T47D (cell line): ENCODE results near the gene DOCK2.

ENCODE experiments used
- DNase-seq, 2 experiments: peaks; one replicate each; pipeline versions ENCODE4 v3.0.0 to v3.0.0-alpha.2; 2011 to 2012; ENCODE audit warnings: low read depth in 1 of 2, low spot score in 1 of 2
- JUND ChIP-seq: IDR thresholded peaks from 2 replicates; pipeline ENCODE4 v1.6.1; 2012; ENCODE audit warnings: low read depth
- in situ Hi-C: cut with HindIII; loops from 2 replicates; pipeline ENCODE4 v1.10.0; 2016; ENCODE audit warnings: low sequenced_read_pairs, low pct_unique_long_range_greater_than_20kb

DOCK2 gene

GRCh38 chr5:169626779-169627178 lies 10.3 kb upstream of the DOCK2 start:
- no peak for TF ChIP-seq JUND
- DNase-seq: no peak

DNA sequence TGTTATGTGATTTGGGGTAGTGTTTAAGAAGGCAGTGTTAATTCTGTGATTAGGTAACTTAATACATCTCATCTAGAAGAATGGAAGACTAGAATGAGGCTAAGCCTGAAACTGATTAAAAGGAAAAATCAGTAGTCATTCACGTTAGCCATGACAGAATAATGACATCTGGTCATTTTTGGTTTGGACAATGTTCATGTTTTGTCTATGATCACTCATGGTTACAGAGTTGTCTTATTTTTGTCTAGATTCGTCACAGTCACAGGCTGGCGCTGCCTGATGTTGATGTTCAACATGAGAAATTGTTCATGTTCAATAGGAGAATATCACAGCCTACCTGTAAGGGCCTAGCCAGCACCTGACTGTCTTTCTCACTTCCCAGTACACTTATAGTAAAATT lies 9.5 kb upstream of the DOCK2 start:
- no peak for TF ChIP-seq JUND
- DNase-seq: no peak
- in situ Hi-C loops: no loop called here

More at GRCh38 chr5:169626779-169627178, 10.3 kb upstream of the DOCK2 start:
- in situ Hi-C loops: no loop called here

DNA sequence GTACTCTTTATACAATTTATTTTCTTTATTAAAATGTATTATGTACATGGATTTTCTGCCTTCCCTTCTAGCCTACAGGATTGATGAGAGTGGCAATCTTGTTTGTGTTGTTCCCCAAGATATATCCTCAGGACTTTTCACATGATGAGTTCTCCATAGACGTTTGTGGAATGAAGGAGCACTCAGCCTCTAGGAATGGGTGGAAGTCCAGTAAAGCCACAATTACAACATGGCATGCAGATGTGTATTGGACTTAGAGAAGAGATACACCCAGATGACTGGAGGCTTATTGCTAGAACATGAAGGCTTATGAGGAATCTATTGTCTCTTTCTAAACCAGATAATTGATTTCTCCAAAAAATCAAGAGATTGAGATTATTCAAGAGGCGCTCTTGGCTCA lies 8.2 kb upstream of the DOCK2 start:
- DNase-seq: no peak
- in situ Hi-C loops: no loop called here

DNA sequence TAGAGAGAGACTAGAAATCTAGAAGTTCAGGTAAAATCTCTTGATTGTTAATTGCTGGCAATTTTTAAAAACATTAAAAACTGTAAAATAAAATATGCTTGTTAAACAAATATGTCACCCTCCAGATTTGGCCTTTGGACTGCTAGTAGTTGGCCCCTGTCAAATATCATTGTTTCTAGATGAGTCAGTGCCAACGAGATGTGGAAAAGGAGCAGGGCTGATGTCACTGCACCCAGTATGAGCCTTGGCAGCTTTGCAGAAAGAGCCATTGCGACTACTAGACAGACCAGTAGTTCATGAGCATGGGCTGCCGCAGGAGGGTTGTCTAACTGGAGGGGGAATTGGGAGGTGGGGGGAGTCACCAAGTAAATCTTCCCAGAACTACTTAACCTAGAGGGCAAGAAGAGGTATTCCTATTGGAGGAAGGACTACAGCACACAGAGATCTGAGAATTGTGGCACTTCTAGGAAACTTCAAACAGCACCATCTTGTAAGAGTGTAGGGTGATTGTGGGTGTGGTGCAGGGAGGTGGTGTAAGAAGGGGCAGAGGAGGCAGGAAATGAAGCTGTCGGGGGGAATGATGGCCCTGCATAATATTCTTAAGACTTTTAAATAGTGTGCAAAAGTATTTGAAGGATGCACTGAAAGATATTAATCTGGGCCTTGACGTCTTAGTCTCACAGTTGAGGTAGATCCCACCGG lies 7.1 kb upstream of the DOCK2 start:
- in situ Hi-C loops: no loop called here
- TF ChIP-seq JUND: no peak
- no peak for DNase-seq

More for the DNA sequence above, 8.2 kb upstream of the DOCK2 start:
- no peak for TF ChIP-seq JUND

- no peak for DNase-seq
- TF ChIP-seq JUND: no peak
These were observed 5.7 kb upstream of the DOCK2 start for GRCh38 chr5:169631360-169631759.

DNA sequence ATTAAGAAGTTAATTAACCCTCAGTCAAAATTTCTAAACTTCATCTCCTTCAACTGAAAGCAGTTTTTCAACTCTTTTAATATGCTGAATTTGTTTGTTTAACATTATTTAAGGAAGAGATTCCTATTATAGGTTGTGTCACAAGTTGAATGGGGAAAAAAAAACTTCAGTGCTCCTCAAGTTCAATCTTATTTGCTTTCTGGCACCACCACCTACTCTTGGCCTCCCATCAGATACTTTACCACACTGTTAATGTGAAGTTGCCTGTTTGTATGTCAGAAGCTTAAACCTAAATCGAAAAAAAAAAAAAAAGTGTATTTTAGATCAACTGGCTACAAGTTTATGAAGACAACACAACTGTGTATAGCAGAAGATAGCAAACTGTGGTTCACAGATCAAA lies 4.1 kb upstream of the DOCK2 start:
- TF ChIP-seq JUND: no peak
- no peak for DNase-seq
- in situ Hi-C loops: no loop called here

More at GRCh38 chr5:169631360-169631759, 5.7 kb upstream of the DOCK2 start:
- in situ Hi-C loops: no loop called here

DNA sequence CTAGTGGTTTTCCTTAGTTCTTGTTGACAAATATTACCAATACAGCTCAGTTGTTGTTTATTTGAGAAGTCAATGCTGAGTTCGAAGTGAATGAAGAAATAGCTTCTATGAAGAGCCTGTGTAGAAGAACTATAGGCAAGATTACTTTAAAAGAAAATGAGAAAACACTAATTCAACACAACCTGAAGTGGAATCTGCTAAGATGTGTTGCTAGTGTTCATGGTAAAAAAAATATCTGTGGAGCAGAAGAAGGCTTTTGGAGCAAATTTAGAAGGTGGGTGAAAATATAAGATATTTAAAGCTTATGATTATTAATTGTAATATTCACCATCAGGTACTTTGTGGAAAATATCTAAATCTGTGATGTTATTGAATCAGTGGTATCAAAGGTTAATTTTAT lies 2.5 kb upstream of the DOCK2 start:
- in situ Hi-C loops: no loop called here
- no peak for DNase-seq
- no peak for TF ChIP-seq JUND

GRCh38 chr5:169635936-169636335 lies 1.1 kb upstream of the DOCK2 start:
- in situ Hi-C loops: no loop called here
- TF ChIP-seq JUND: no peak
- DNase-seq: no peak

- DNase-seq: no peak
- TF ChIP-seq JUND: no peak
- in situ Hi-C loops: no loop called here
These were observed 494 bp upstream of the DOCK2 start for GRCh38 chr5:169636477-169637084.

- TF ChIP-seq JUND: no peak
- in situ Hi-C loops: no loop called here
- no peak for DNase-seq
These were observed 560 bp downstream of the DOCK2 start for GRCh38 chr5:169637549-169638121.

DNA sequence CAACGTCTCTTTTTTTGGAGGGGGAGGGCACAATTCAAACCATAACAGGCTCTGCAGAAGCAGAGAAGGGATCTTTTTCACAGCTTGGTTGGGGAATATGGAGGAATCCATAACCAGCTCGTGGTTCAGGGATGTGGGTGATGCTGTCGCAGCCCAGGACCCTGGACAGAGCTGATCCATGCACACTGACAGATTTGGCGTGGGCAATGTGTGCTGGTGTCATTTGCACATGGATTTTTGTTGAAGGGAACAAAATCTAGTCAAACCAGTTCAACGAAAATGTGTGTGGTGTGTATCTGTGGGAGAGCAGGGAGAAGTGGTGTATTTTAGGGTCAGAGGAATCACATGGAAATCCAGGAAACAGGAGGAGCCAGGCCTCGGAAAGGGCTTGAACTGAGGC lies 4.2 kb downstream of the DOCK2 start:
- in situ Hi-C loops: no loop called here
- TF ChIP-seq JUND: no peak
- peak; percentile 42 to 81 for DNase-seq

DNA sequence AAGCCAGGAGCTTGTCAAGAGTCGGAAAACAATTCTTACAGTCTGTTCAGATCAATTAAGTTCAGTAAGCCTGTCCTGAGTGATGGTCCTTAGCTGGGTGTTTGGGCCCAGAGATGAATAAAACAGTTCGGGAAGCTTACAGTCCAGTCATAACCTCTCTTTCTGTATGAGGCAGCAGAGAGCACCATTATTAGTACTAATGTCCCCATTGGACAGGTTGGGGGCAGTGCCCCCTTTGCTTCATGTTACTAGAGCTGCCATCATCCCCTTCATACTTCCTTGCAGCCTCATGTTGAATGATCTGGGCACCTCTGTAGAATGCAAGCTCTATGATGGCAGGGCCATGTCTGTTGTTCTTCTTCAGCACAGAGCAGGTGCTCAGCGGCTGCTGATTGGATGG lies 9.8 kb downstream of the DOCK2 start:
- no peak for TF ChIP-seq JUND
- in situ Hi-C loops: no loop called here
- DNase-seq: no peak

DNA sequence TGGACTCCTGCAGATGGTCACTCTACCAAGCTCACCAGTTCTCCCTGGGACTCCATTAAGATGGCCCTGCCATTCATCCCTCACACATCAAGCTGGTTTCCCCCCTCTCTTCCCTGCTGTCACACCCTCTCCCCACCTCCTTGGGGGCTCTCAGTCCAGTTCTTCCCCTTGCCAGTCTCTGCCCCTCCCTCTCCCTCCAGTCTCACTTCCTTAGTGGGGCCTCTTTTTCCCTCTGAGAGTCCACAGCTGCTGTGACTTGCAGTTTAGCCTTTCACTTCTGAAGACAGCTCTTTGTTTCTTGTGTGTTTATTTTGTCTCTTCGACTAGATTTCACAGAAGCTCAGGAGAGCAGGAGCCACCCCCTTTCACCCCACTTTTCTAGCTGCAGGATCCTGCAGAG lies 10.5 kb downstream of the DOCK2 start:
- DNase-seq: no peak
- TF ChIP-seq JUND: no peak
- in situ Hi-C loops: no loop called here
